ENCODE data around the gene FMNL2. TPM values are rescaled to one million over a fixed set of nuclear protein-coding genes. Genes with fewer than 3 reads are reported as not detected.

Gene FMNL2
- total and polyA plus RNA-seq, 4 donors: 18.8 to 81.4 (median 38.4) TPM

- H3K4me3 ChIP-seq: no peak overlapping the region
- ATAC-seq (ENCODE audit: insufficient read depth, low FRiP score) (no peak), DNase-seq (no peak)
- H3K9ac ChIP-seq (ENCODE audit: insufficient read depth in 1 of 2, low read length in 2 of 2): no peak overlapping the region
- no peaks in the 10 kb centered on the region for H3K9me3 ChIP-seq (ENCODE audit: control insufficient read depth in 4 of 4, insufficient read depth in 3 of 4, low read length in 3 of 4)
- H3K4me1 ChIP-seq (ENCODE audit: control insufficient read depth in 5 of 5, insufficient read depth in 5 of 5, low read length in 5 of 5): peaks cover 0 to 2% (median 0%) of the 10 kb centered on the region in 5 donors
- H3K27ac ChIP-seq (ENCODE audit: low read depth in 1 of 2, low read length in 1 of 2): no peak overlapping the region
- no peak for TF ChIP-seq CTCF (IDR thresholded peaks at IDR 0.05; ENCODE audit: control extremely low read depth, extremely low read depth)
- H3K27me3 ChIP-seq (ENCODE audit: control insufficient read depth in 3 of 3, insufficient read depth in 3 of 3, low read length in 2 of 3): no peaks in the 10 kb centered on the region
- WGBS, 2 donors: 76 to 88% methylated on average over 2 of the region's 2 CpGs
- H3K36me3 ChIP-seq (ENCODE audit: control insufficient read depth in 4 of 4, insufficient read depth in 4 of 4, low read length in 4 of 4): peaks cover 0 to 4% (median 4%) of the 10 kb centered on the region in 4 donors
These were observed 265.7 kb downstream of the FMNL2 start for GRCh38 chr2:152600697-152601096.

GRCh38 chr2:152602750-152603149 lies 267.8 kb downstream of the FMNL2 start:
- Histone ChIP-seq H3K27me3 (ENCODE audit: control insufficient read depth in 3 of 3, insufficient read depth in 3 of 3, low read length in 2 of 3) (no peaks in the 10 kb centered on the region), H3K9ac (ENCODE audit: insufficient read depth in 1 of 2, low read length in 2 of 2) (no peak overlapping the region), H3K36me3 (ENCODE audit: control insufficient read depth in 4 of 4, insufficient read depth in 4 of 4, low read length in 4 of 4) (peaks cover 2 to 4% (median 4%) of the 10 kb centered on the region in 4 donors), H3K27ac (ENCODE audit: low read depth in 1 of 2, low read length in 1 of 2) (no peak overlapping the region), H3K4me1 (ENCODE audit: control insufficient read depth in 5 of 5, insufficient read depth in 5 of 5, low read length in 5 of 5) (peaks cover 0 to 2% (median 0%) of the 10 kb centered on the region in 5 donors), H3K9me3 (ENCODE audit: control insufficient read depth in 4 of 4, insufficient read depth in 3 of 4, low read length in 3 of 4) (no peaks in the 10 kb centered on the region), H3K4me3 (no peak overlapping the region)
- DNase-seq (no peak), ATAC-seq (ENCODE audit: insufficient read depth, low FRiP score) (no peak)
- TF ChIP-seq CTCF (IDR thresholded peaks at IDR 0.05; ENCODE audit: control extremely low read depth, extremely low read depth): no peak
- WGBS, 2 donors: 76 to 80% methylated on average over 8 of the region's 8 CpGs

GRCh38 chr2:152603166-152603565 lies 268.2 kb downstream of the FMNL2 start:
- H3K9me3 ChIP-seq (ENCODE audit: control insufficient read depth in 4 of 4, insufficient read depth in 3 of 4, low read length in 3 of 4): no peaks in the 10 kb centered on the region
- WGBS, 2 donors: 94 to 97% methylated on average over 3 of the region's 3 CpGs
- ATAC-seq (ENCODE audit: insufficient read depth, low FRiP score): no peak
- no peak for DNase-seq
- no peak for TF ChIP-seq CTCF (IDR thresholded peaks at IDR 0.05; ENCODE audit: control extremely low read depth, extremely low read depth)
- peaks cover 0 to 2% (median 0%) of the 10 kb centered on the region in 5 donors for H3K4me1 ChIP-seq (ENCODE audit: control insufficient read depth in 5 of 5, insufficient read depth in 5 of 5, low read length in 5 of 5)
- H3K4me3 ChIP-seq: no peak overlapping the region
- no peaks in the 10 kb centered on the region for H3K27me3 ChIP-seq (ENCODE audit: control insufficient read depth in 3 of 3, insufficient read depth in 3 of 3, low read length in 2 of 3)
- H3K36me3 ChIP-seq (ENCODE audit: control insufficient read depth in 4 of 4, insufficient read depth in 4 of 4, low read length in 4 of 4): peaks cover 0 to 4% (median 3%) of the 10 kb centered on the region in 4 donors
- no peak overlapping the region for H3K9ac ChIP-seq (ENCODE audit: insufficient read depth in 1 of 2, low read length in 2 of 2)
- no peak overlapping the region for H3K27ac ChIP-seq (ENCODE audit: low read depth in 1 of 2, low read length in 1 of 2)

GRCh38 chr2:152606081-152606480 lies 271.1 kb downstream of the FMNL2 start:
- Histone ChIP-seq H3K9me3 (ENCODE audit: control insufficient read depth in 4 of 4, insufficient read depth in 3 of 4, low read length in 3 of 4) (no peaks in the 10 kb centered on the region), H3K27ac (ENCODE audit: low read depth in 1 of 2, low read length in 1 of 2) (no peak overlapping the region), H3K27me3 (ENCODE audit: control insufficient read depth in 3 of 3, insufficient read depth in 3 of 3, low read length in 2 of 3) (no peaks in the 10 kb centered on the region), H3K4me3 (no peak overlapping the region), H3K36me3 (ENCODE audit: control insufficient read depth in 4 of 4, insufficient read depth in 4 of 4, low read length in 4 of 4) (peaks cover 0 to 7% (median 4%) of the 10 kb centered on the region in 4 donors), H3K9ac (ENCODE audit: insufficient read depth in 1 of 2, low read length in 2 of 2) (no peak overlapping the region), H3K4me1 (ENCODE audit: control insufficient read depth in 5 of 5, insufficient read depth in 5 of 5, low read length in 5 of 5) (peaks cover 0 to 5% (median 2%) of the 10 kb centered on the region in 5 donors)
- no peak for DNase-seq
- ATAC-seq (ENCODE audit: insufficient read depth, low FRiP score): no peak
- no peak for TF ChIP-seq CTCF (IDR thresholded peaks at IDR 0.05; ENCODE audit: control extremely low read depth, extremely low read depth)
- WGBS, 2 donors: 91 to 93% methylated on average over 1 of the region's 1 CpG
